G401 (cell line): ENCODE data around the gene BRCA2. TPM values are rescaled to one million over a fixed set of nuclear protein-coding genes. Genes with fewer than 3 reads are reported as not detected.
A peak's percentile ranks its signal among the peaks of the same experiment; 100 is the strongest.

Experiments
- DNase-seq: peaks from one replicate; pipeline ENCODE4 v3.0.0-alpha.2; 2015; ENCODE audit warnings: low spot score
- in situ Hi-C: cut with HindIII; loops from 2 replicates; pipeline ENCODE4 v1.10.0; 2016; ENCODE audit warnings: low sequenced_read_pairs, mixed read lengths
- total RNA-seq: library from RNA; depleted of rRNA; stranded (reverse); fragments of >200 nt; shearing (Covaris generic); gene quantifications from 2 replicates; pipeline ENCODE4 v1.2.3, GENCODE V29; 2014

The BRCA2 gene
- total RNA-seq, 1 experiment from 2014 or later: 15.5 TPM

- no peak for DNase-seq
- in situ Hi-C loops: no loop called here
Measured at GRCh38 chr13:32423592-32423991, 108.3 kb downstream of the BRCA2 start.

GRCh38 chr13:32425158-32425557, 109.8 kb downstream of the BRCA2 start:
- no peak for DNase-seq

GRCh38 chr13:32426191-32426989, 111.1 kb downstream of the BRCA2 start:
- peak; percentile 44 for DNase-seq
- in situ Hi-C loops: no loop called here

More at GRCh38 chr13:32425158-32425557, 109.8 kb downstream of the BRCA2 start:
- in situ Hi-C loops: no loop called here

GRCh38 chr13:32426990-32427851, 111.9 kb downstream of the BRCA2 start:
- in situ Hi-C loops: no loop called here

GRCh38 chr13:32427852-32428580, 112.7 kb downstream of the BRCA2 start, which contains the start of gene N4BP2L1:
Gene N4BP2L1 (minus strand): TSS chr13:32428130. CDS start chr13:32428082, 48 bp downstream.
- peak; percentile 74 for DNase-seq

More at GRCh38 chr13:32426990-32427851, 111.9 kb downstream of the BRCA2 start:
- peak; percentile 64 for DNase-seq

GRCh38 chr13:32428581-32429432, 113.5 kb downstream of the BRCA2 start:
- in situ Hi-C loops: no loop called here
- no peak for DNase-seq

More at GRCh38 chr13:32427852-32428580, 112.7 kb downstream of the BRCA2 start, which contains the start of gene N4BP2L1:
- in situ Hi-C loops: no loop called here

GRCh38 chr13:32429433-32429909, 114.2 kb downstream of the BRCA2 start:
- no peak for DNase-seq
- in situ Hi-C loops: no loop called here

- in situ Hi-C loops: no loop called here
Measured at GRCh38 chr13:32430018-32430747, 114.9 kb downstream of the BRCA2 start.

GRCh38 chr13:32431361-32431760, 116.1 kb downstream of the BRCA2 start:
- no peak for DNase-seq
- in situ Hi-C loops: no loop called here

More at GRCh38 chr13:32430018-32430747, 114.9 kb downstream of the BRCA2 start:
- no peak for DNase-seq

- in situ Hi-C loops: no loop called here
- DNase-seq: no peak
Measured at GRCh38 chr13:32432856-32433255, 117.5 kb downstream of the BRCA2 start.

GRCh38 chr13:32438871-32439270, 123.6 kb downstream of the BRCA2 start:
- DNase-seq: no peak
- in situ Hi-C loops: no loop called here

- in situ Hi-C loops: no loop called here
- no peak for DNase-seq
Measured at GRCh38 chr13:32443111-32443510, 127.8 kb downstream of the BRCA2 start.

GRCh38 chr13:32445461-32445860, 130.2 kb downstream of the BRCA2 start:
- in situ Hi-C loops: no loop called here
- DNase-seq: no peak

- DNase-seq: no peak
- in situ Hi-C loops: no loop called here
Measured at GRCh38 chr13:32446220-32446619, 130.9 kb downstream of the BRCA2 start.

- no peak for DNase-seq
- in situ Hi-C loops: no loop called here
Measured at GRCh38 chr13:32446773-32447465, 131.6 kb downstream of the BRCA2 start.

GRCh38 chr13:32447894-32448623, 132.8 kb downstream of the BRCA2 start:
- DNase-seq: no peak
- in situ Hi-C loops: no loop called here
